ENCODE results near the gene KRT72.

- TF ChIP-seq CTCF (conservative IDR thresholded peaks at IDR 0.05; ENCODE audit: low read length), result no peak
- TF ChIP-seq EZH2phosphoT487 (IDR thresholded peaks at IDR 0.05; ENCODE audit: borderline replicate concordance), result no peak
Measured at GRCh38 chr12:52612431-52613383, 11.4 kb upstream of the KRT72 start.

Measured in Loucy (cell line).